PC-9 (cell line): ENCODE measurements around the gene MPP3. TPM values are rescaled to one million over a fixed set of nuclear protein-coding genes. Genes with fewer than 3 reads are reported as not detected.

Experiments used
- BruUV-seq: library from RNA; stranded (reverse); fragments of 400-500 nt; replicated peaks from 2 replicates; lab custom pipeline; 2021; lab: Mats Ljungman, UMichigan
- CTCF ChIA-PET: fragments of 300-600 bp; sonication (Branson Sonifier 250); formaldehyde crosslinking; loops from one replicate; lab custom pipeline; 2022; ENCODE audit warnings: antibody characterized with exemption; lab: Charles Lee
- POLR2A ChIA-PET: fragments of 300-600 bp; sonication (Branson Sonifier 250); formaldehyde crosslinking; loops from one replicate; lab custom pipeline; 2022; ENCODE audit warnings: antibody characterized with exemption; ENCODE audit not compliant: unreplicated experiment; lab: Charles Lee
- DNase-seq, 2 experiments: peaks; one replicate each; pipeline versions ENCODE4 v3.0.0 to v3.0.0-alpha.2; 2015 to 2022; ENCODE audit warnings: mixed read lengths in 1 of 2
- H2AFZ ChIP-seq: fragments of 200-600 bp; sonication (generic); 2 replicates; pipeline ENCODE4 v1.8.1; 2017; ENCODE audit warnings: antibody characterized with exemption
- H3F3A ChIP-seq: fragments of 200-600 bp; sonication (generic); 2 replicates; pipeline ENCODE4 v1.8.1; 2017; ENCODE audit warnings: antibody characterized with exemption, mild to moderate bottlenecking, low read depth; ENCODE audit not compliant: insufficient read depth
- H3K27ac ChIP-seq: fragments of 200-600 bp; sonication (generic); 2 replicates; pipeline ENCODE4 v1.6.1; 2016; ENCODE audit warnings: mixed run types
- H3K27me3 ChIP-seq: fragments of 200-600 bp; sonication (generic); 2 replicates; pipeline ENCODE4 v1.6.1; 2016; ENCODE audit warnings: low read depth, mixed run types; ENCODE audit not compliant: insufficient read depth
- H3K36me3 ChIP-seq: fragments of 200-600 bp; sonication (generic); 2 replicates; pipeline ENCODE4 v1.6.1; 2016; ENCODE audit warnings: low read depth, mixed run types
- H3K4me1 ChIP-seq: fragments of 200-600 bp; sonication (generic); replicated peaks from 2 replicates; pipeline ENCODE4 v1.6.1; 2016; ENCODE audit warnings: mixed run types; ENCODE audit not compliant: insufficient read depth
- H3K4me2 ChIP-seq: fragments of 200-600 bp; sonication (generic); 2 replicates; pipeline ENCODE4 v1.6.1; 2017; ENCODE audit warnings: mixed run types
- H3K4me3 ChIP-seq: fragments of 200-600 bp; sonication (generic); 2 replicates; pipeline ENCODE4 v1.6.1; 2016; ENCODE audit warnings: mixed run types
- H3K79me2 ChIP-seq: fragments of 200-600 bp; sonication (generic); 2 replicates; pipeline ENCODE4 v1.6.1; 2017; ENCODE audit warnings: low read depth, mixed run types
- H3K9me2 ChIP-seq: fragments of 200-600 bp; sonication (generic); 2 replicates; pipeline ENCODE4 v1.8.1; 2017; ENCODE audit warnings: mild to moderate bottlenecking; ENCODE audit not compliant: insufficient read depth
- H3K9me3 ChIP-seq: fragments of 200-600 bp; sonication (generic); 2 replicates; pipeline ENCODE4 v1.8.1; 2016; ENCODE audit warnings: low read depth; ENCODE audit not compliant: insufficient read depth
- H4K20me1 ChIP-seq: fragments of 200-600 bp; sonication (generic); 2 replicates; pipeline ENCODE4 v1.8.1; 2017; ENCODE audit not compliant: insufficient read depth
- CTCF ChIP-seq: fragments of 200-600 bp; sonication (generic); conservative IDR thresholded peaks from 2 replicates; pipeline ENCODE4 v1.6.1; 2017; ENCODE audit warnings: mixed run types, antibody characterized with exemption, mild to moderate bottlenecking, moderate library complexity
- EZH2 ChIP-seq: fragments of 200-600 bp; sonication (generic); IDR thresholded peaks from 2 replicates; pipeline ENCODE4 v1.8.0; 2017; ENCODE audit warnings: antibody characterized with exemption, low read depth
- intact Hi-C: fragments of 100-400 bp; cut with micrococcal nuclease; formaldehyde crosslinking; loops from one replicate; pipeline ENCODE4 v1.10.0; 2022; ENCODE audit not compliant: unreplicated experiment
- total RNA-seq: library from RNA; stranded (reverse); gene quantifications from 2 replicates; pipeline ENCODE4 v1.2.3, GENCODE V29; 2021

Gene MPP3
- total RNA-seq, 1 experiment from 2014 or later, result 17.4 TPM

GRCh38 chr17:43779145-43780125 lies 53.5 kb downstream of the MPP3 start:
- Histone ChIP-seq H3K4me2 (peak overlapping the region; percentile 92), H3F3A (peaks cover 7% of the 10 kb centered on the region; the same call in 1 of the 2 replicates), H3K79me2 (peaks cover 27% of the 10 kb centered on the region), H3K4me3 (peak overlapping the region; percentile 81), H3K27me3 (peaks cover 20% of the 10 kb centered on the region; the same call in 1 of the 2 replicates), H4K20me1 (no peaks in the 10 kb centered on the region; the same call in 1 of the 2 replicates), H3K36me3 (0 out of 2 replicates have a peak, but pooled peaks cover 8% of the 10 kb centered on the region), H3K4me1 (peaks cover 14% of the 10 kb centered on the region), H3K9me2 (no peaks in the 10 kb centered on the region), H2AFZ (peak overlapping the region; percentile 94), H3K9me3 (no peaks in the 10 kb centered on the region), H3K27ac (no peak overlapping the region)
- TF ChIP-seq CTCF, result peak; percentile 40; the same call in 1 of the 2 replicates
- TF ChIP-seq EZH2, result no peak
- BruUV-seq, result TSS peak; percentile 72
- CTCF ChIA-PET, result no interaction called here
- DNase-seq, result no peak
- POLR2A ChIA-PET, result interaction anchor here (0.6 to 1.1 kb wide), 5 partner anchors 60 to 1625 kb away, joined by 3 to 13 read pairs (median 3); no protein-coding TSS in a partner anchor
- intact Hi-C loops, result loop anchor here (2.0 kb wide), 1 partner anchor 67 kb away; the partner anchor contains the start of gene CD300LG

DNA sequence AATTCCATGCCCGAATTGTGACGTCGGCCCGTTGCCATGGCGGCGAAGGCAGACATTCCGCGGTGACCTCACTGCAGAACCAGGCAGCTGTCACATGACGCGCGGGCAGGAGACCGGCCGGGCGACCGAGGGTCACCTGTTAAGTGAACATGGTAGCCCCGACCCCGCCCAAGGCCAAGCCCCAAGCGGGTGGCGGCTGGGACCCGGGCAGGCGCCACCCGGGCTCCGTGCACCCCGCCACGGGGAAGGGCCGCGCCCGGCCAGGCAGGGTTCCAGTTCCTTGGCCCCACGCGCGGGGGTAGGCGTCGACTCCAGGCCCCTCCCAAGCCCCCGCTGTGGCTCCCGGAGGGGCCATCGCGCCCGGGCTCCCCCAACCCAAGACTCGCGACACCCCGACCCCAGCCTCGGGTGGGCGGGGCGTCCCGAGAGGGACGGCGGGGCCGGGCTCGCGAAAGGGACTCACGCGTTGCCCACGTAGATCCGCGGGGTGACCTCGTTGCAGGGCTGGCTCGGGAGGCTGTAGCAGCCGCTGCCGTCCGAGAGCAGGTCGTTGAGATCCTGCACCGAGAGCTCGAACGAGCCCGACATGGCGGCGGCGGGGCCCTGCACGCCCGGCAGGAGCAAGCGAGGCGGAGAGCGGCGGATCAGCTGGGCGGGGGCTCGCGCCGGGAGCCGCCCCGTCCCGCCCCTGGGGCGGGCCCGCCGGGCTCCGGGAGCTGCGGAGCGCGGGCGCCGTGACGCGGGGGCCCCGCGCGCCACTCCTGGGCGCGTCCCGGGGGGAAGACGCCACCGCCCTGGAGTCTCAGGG lies 54.4 kb downstream of the MPP3 start, which contains the start of gene DUSP3:
TSS of gene DUSP3 (minus strand) at position 641 of the 808 bp plus-strand sequence. CDS start at position 588, 53 bp downstream.
- Histone ChIP-seq H3K4me2 (peak within 1 kb of the TSS; percentile 92), H3K79me2 (peaks cover 27% of the 10 kb centered on the region), H3K9me3 (no peaks in the 10 kb centered on the region), H3K9me2 (no peaks in the 10 kb centered on the region), H3K27me3 (peaks cover 20% of the 10 kb centered on the region; the same call in 1 of the 2 replicates), H4K20me1 (no peaks in the 10 kb centered on the region; the same call in 1 of the 2 replicates), H3F3A (peaks cover 7% of the 10 kb centered on the region; the same call in 1 of the 2 replicates), H3K4me1 (peaks cover 14% of the 10 kb centered on the region), H3K36me3 (0 out of 2 replicates have a peak, but pooled peaks cover 8% of the 10 kb centered on the region), H3K27ac (peak within 1 kb of the TSS; percentile 76), H2AFZ (peak within 1 kb of the TSS; percentile 99), H3K4me3 (peak within 1 kb of the TSS; percentile 81)
- POLR2A ChIA-PET, result interaction anchor here (0.5 to 1.1 kb wide), 7 partner anchors 61 to 1624 kb away, joined by 3 to 13 read pairs (median 5); no protein-coding TSS in a partner anchor
- intact Hi-C loops, result loop anchor here (1.0 to 2.0 kb wide), 2 partner anchors 61 to 68 kb away; partner anchors contain the start of gene CD300LG
- no TSS peak for BruUV-seq
- TF ChIP-seq CTCF, result no peak
- no peak for TF ChIP-seq EZH2
- CTCF ChIA-PET, result no interaction called here
- DNase-seq, result peak; percentile 89 to 94
